ENCODE measurements around the gene SLC1A3.
"Not testable (repeated sequence)": the region's sequence is repeated elsewhere in the genome, so short reads cannot be mapped to it uniquely, and the experiment has no call there.

The SLC1A3 gene

DNA sequence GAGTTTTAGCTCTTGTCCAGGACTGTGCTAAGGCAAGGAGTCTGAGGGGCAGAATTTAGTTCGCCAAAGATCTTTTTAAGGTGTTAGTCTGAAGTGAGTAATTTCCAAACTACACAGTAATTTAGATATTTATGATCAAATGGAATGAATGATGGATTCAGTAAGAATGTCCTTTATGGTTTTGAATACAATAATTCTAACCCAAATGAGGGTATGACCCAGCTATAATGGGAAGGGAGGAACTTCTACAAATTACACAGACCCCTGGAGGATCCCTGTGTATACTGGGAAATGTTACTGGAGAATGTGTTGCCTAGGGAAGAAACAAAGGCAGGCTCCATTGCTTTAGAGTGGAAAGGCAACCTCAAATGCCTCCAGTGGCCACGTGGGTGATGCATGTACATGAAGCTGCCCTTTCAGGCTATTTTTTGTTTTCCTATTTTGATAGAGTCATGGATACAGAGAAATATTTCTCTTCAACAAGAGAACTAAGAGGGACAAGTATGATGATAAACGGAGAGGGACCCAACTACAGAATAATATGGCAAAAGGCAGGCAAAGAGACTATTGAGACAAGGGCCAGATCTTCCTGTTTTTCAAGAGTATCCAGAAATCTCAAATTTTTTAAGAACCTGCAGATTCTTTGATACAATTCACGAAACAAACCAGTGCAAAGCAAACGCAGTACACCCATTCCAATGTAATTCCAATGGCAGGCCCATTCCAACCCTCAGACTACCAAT is 25.4 kb downstream of the SLC1A3 start:
- DNase-seq = no peak

DNA sequence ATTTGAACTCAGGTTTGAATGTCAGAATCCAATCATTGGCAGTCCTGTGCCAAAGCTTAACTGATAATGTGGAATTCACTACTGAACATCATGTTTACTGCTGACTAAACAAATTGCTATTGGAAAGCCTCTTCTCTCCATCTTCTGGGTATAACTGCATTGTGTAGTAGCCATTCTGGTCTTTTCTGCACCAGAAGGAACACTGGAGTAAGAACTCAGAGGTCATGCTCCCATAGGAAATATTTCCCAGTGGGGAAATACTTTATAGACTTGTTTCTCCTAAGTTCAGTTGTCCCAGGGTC is 25.9 kb downstream of the SLC1A3 start:
- DNase-seq = no peak

DNA sequence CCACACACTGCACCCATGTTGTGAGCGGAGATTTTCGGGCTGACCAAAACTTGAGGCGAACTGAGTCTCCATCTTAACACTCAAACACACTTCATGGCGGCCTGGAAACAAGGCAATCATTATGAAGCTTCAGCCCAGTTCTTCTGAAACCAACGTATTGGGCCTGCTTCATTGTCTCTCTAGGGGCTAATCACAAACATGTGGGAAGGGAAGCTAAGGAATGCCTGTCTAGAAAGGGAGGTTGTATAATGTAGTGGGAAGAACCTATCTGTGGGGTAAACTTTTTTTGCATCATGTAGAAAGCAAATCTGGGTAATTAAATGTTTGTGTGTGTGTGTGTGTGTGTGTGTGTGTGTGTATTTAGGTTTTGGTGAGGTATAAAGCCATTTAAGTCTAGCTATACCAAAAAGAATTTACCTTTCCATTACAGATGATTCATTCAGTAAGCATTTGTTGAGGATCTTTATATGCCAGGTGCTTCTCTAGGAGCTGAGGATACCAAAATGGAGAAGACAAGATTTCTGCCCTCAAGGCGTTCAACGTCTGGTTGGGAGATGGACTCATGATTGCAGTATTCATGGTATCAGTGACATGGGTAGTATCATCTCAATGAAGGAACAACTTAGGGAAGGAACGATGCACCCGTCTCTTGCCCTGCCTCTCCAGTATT is 29.4 kb downstream of the SLC1A3 start:
- no peak for DNase-seq

DNA sequence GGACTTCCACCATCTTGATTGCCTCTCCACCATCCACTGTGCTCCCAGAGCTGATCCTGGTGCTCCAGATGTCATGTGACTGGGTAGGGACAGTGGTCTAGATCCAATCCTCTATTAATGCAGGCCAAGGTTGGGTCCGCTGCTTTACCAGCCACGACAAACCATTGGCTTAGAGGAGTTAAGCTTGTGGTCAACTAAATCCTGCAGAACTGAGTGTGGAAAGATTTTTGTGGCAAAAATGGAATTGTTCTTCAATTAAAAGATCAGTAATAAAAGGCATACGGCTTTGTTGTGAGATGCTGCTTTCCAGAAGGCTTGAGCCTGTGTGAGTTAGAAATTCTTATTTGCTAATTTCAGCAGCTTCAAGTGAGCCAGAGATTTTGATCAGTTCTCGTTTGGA is 30.7 kb downstream of the SLC1A3 start:
- no peak for DNase-seq

DNA sequence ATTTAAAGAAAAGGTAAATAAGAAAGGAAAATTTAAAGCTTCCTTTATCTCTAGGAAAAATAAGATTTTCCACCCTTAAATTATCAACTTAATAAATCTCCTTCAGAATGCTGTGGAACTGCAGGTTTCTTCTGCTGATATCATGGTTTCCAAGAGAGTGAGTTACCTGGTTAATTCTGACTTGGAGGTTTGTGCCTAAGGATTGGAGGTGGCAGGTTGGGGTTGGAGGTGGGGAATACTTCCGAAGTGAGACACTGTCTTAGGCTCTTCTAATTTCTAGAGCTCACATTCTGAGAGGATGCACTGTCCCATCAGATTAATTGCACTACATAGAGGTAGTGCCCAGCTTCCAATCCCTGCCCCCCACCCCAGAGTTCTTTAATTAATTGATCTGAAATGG is 31.1 kb downstream of the SLC1A3 start:
- no peak for DNase-seq

DNA sequence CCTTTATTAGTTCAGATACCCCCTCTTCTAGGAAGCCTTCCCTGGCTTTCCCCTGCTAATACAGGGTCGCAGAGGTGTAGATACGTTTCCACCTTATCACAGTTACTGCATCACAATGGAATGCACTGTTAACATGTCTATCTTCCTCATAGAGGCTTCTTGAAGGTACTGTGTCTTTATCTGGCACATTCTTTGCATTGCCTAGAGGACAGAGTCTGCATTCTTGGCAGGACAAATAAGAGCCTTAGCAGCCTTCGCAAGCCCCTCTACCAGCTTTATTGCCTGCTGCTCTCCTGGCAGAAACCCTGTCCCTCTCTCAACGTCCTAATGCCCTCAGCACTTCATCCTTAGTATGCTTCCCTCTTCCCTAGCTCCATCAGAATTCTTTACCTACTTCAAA is 31.6 kb downstream of the SLC1A3 start:
- DNase-seq = no peak

DNA sequence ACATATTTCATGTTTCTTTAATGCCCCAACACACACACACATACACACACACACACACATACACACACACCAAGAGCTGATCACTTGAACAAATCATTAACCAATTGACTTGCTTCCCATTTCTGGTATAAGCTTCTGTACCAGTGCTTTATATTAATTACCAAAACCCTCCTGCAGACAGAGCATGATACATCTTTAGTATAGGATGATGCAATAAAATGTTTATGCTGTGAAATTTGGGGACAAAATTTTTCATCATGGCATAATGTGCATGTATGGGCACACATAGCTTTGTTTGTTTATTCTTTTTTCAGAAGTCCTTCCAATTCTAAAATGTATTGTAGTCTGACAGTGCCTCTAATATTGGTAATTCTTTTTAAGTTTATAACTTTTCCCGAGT is 34.5 kb downstream of the SLC1A3 start:
- DNase-seq = no peak

DNA sequence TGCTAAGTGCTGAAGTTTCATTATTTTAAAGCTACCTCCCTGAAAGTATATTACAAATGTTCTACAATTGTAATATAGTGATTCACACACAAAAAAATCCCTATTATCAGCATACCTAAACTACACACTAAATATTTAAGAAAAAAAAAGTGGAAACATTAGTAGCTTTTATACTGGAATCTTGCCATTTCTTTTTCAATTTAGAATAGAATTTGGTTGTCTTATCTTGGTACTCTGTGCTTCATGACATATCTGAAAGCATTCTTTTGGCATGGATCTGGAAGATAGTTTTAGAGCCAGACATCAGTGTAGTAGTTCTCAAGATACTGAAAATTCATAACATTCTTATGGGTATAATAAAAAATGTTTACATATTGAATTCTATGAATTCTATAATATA is 35.0 kb downstream of the SLC1A3 start:
- no peak for DNase-seq

DNA sequence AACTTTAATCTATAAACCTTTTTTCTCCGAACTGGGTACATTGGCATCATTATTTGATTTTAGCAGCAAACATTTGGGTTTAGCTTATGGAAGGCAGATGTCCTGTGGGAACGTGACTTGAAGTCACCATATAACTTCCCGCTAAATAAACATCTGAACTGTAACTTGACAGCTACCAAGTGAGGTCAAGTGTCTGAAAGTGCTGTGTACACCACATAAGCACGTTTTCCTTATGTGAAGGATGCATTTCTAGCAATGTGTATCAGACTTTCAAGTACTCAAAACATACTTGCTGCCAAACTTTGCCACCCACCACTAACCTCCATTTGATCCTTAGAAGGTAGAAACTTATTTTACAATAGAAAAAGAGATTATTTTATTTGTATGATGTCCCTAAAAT is 35.7 kb downstream of the SLC1A3 start:
- no peak for DNase-seq

DNA sequence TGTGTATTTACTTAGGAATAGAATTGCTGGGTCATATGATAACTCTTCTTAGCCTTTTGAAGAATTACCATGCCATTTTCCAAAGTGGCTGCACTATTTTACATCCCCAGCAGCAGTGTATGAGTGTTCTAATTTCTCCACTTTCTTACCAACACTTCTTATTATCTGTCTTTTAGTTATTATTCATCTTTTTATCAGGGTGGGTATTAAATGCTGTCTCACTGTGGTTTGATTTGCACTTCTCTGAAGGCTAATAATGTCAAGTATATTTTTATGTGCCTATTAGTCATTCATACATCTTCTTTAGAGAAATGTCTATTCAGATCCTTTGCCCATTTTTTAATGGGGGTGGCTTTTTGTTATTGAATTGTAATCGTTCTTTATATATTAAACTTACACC is 36.8 kb downstream of the SLC1A3 start:
- no peak for DNase-seq

DNA sequence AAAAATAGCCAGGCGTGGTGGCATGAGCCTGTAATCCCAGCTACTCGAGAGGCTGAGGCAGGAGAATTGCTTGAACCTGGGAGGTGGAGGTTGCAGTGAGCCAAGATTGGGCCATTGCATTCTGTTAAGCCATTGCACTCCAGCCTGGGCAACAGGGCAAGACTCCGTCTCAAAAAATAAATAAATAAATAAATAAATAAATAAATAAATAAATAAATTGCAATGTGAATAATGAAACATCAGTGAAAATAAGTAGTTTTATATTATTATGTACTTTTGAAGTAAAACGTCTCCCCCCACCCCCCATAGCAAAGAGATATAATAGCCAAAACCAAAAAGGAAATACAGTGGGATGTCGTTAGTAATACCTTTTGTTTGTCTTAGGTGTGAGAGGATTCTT is 37.4 kb downstream of the SLC1A3 start:
- DNase-seq = not testable (repeated sequence)

DNA sequence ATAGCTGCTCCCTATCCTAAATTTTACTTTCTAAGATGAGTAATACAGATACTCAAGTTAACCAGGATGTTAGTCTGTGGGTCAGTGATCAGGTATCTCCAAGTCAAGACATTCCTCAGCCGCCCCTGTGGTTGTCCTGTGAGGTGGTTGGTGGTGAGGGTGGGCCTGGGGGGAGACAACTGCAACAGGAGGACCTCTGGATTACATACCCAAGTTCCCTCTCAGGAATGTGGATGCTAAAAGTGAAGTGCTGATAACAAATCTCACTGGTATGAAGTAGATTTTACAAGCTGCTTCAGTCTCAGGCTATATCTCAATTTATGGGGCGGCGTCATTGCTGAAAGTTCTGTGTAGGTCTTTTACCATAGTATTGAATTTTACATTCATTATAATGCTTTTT is 38.3 kb downstream of the SLC1A3 start:
- no peak for DNase-seq

DNA sequence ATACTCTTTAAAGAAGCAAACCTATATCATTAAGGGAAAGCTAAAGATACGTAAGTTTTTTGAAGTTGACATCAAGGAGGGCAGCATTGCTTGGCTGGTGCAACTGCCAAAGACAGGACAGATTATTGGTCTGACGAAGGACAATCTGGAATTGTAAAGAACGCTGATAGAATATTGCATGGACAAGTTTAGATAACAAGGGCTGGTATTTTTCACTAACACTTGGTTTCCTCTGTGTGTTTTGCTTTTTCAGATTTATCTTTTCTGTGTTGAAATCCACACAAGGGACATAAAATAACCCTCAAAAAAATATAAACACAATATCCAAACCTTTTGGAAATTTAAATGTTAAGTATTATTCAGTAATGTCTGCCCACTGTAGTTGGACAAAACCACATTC is 39.7 kb downstream of the SLC1A3 start:
- no peak for DNase-seq

DNA sequence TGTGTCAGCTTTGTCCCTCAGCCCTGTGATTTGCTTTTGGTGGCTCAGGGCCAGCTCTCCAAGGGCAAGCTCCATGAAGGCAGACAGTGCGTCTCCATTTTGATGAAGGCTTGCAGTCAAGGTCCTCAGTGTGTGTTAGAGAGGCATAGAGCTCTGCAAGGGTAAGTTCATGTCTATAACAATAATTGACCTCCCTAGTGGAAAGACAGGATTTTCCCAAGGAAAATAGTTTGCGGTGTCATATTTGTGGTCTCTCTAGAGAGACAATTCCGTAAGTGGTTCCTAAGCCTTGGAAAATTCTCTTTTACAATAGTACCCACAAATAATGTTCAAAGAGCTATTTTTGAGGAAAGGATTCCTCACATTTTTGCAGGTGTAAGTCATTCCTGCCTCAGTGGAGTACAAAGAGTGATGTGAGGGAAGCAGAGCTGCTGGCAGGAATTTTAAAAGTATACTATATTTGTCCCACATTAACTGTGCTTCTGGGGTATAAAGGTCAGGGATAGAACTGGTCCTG is 40.2 kb downstream of the SLC1A3 start:
- DNase-seq = no peak

DNA sequence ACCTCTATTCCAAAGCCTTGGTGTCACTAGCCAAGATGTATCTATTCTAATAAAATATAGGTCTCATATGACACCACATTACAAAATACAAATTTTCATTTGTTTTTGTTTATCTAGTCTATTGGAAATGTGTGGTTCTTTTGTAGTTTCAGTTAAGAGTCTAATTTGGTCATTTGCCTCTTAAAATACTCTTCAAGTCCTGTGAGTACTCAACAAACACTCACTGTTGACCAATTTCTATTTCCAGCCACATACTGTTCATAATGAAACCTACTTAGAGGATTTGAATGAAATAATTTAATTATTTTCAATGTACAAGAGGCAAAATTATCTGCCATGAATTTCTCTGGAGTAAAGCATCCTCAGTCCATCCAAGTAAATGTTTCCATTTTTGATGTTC is 40.6 kb downstream of the SLC1A3 start:
- DNase-seq = no peak

DNA sequence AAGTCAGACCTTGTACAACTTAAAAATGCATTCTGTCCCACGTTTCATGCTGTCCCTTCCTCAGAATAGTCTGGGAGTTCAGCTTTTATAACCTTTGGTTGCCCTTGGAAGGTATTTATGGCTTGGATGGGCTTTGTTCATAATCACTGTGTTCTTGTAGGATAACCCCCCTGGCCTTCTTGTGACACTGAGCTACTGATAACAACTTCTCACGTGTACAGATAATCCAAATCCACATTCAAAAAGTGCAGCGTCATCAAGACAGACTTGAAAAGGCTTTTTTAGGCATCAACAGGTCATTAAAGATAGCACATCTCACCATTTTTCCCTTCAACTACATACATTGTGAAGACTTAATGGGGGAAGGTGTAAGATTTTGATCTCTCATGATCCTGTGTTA is 42.0 kb downstream of the SLC1A3 start:
- DNase-seq = no peak

DNA sequence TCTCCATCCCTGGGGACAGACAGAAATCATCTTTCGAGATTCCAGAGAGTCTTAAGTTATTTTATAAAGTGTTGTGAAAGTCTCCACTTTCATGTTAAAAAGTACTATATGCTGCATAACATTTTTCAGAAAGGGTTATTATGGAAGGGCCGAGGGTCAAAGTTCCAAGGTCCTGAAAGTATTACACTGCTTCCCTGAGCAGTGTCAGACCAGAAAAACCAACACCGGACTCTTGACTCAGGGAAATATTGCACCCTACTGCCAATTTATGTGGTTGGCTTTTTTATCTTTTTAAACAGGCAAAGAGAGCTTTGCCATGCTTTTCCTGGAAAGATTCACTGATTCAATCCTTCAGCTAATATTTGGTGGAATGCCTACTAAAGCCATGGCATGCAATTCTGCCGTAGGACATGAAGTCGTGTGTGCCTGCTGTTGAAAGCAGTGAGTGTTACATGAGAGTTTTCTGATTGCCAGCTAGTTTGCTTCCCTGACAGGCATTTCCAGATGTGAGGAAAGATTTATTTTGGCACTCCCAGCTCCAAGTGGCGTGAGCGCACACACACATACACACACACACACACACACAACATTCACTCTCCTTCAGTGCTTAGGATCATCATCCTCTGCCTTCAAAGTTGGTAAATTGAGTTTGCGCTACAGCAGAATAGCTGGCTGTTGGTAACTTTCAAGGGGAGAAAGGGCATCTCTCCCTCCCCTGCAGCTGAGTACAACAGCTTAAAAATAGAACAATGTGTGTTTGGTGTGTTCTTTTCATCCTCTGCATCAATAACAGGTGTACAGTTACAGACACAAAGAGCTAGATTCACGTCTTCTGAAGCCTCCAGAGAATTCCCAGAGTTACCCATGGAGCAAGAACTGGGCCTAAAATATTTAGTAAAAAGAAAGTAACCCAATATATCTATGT is 45.6 kb downstream of the SLC1A3 start:
- no peak for DNase-seq

DNA sequence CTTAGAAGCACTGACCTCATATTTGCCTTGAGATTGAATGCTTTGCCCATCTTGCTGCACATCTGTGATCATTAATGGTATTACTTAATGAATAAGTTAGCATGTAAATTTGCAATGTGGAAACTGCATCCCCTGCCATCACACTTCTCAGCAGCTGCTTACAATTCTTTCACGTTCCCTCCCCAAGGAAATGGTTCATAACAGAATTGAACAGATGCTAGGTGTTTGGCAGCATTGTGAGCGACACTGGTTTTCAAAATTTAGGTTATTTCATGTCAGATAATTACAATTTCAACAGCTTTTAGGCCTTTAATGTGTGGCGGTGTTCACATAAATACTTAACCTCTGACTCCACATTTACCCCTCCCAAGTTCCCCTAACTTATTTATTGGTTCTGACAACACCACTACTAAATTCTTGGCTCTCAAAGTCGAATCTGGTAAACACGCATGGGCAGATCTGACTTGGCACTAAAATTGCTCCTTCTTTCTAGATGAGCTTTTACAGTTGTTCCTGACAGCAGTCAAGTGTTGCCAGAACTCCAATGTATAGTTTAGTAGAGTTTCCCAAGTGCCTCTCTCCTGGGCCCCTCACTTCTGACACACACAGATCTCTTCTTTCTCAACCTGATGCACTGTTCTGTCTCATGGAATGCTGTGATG is 46.8 kb downstream of the SLC1A3 start:
- no peak for DNase-seq

DNA sequence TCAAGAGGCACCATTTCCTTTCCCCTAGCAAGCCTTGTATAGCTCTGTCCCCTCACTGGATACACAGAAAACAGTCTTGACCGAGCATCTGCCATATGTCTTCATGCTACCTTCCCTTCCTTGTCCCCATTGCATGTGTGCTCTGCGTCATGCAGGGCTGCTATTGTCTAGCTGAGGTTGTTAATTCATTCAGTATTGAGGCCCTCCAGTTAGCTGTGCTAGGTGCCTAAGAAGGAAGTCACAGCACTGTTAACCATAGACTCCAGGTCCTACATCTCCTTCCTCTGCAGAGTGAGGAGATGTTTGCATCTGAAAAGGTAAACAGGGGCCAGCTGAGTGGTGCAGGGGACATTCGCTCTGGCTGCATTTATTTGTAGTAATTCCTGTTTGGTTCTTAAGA is 48.2 kb downstream of the SLC1A3 start:
- no peak for DNase-seq

DNA sequence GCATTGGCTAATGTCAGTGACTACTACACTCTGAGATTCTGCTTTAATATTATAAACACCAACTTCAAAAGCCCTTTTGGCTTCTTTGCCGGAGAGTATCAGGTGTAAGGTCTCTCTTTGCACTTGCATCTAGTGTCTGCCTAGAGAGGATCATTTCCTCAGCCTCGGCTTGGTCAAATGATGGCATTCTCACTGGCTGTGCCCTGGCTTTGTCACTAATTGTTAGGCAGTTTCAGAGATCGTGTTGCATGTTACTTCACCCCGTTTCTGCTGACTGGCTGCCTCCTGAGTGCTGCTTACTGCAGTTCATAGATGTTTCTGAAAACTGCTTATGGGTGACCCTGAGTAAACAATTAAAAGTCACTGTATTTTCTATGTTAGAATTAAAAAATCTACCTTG is 48.8 kb downstream of the SLC1A3 start:
- no peak for DNase-seq

DNA sequence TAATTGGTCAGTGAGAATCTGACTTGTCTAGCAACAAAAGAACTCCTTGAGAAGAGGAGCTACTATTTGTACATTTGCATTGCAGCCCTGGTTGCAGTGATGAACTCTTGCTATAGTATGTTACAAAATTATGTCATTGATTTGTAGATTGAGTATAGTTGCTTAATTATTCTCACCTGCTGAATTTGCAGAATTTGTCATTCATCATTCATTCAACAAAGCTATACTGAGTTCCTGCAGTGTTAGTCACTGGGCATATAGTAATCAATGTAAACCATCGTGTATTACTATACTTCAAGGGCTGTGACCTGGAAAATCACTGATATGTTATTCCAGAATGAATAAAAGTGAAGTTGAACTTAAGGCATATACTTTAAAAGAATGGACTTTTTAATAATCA is 50.1 kb downstream of the SLC1A3 start:
- DNase-seq = no peak

DNA sequence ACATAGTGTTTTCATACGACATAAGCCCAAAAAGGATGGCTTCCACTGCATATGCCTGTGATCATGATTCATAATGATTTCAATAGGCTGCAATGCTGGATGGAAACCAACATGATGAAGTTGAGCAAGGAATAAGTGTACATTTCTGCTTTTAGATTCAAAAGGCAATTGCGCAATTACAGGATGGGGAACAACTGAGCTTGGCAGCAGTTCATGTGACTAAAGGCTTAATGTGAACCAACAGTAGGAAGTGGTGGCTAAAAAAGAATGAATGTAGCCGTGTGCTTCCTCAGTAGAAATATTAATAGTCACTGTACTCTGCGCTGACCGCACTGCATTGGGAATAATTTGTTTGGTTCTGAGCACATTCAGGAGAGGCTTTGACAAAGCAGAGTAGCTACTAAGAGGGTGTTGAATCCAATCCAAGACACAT is 51.2 kb downstream of the SLC1A3 start:
- peak; percentile 65 for DNase-seq

All from T1000 (cell line).